Spinal cord (tissue), 10 donors: ENCODE results near the gene MAD2L2. TPM values are rescaled to one million over a fixed set of nuclear protein-coding genes. Genes with fewer than 3 reads are reported as not detected.

ENCODE experiments used
- DNase-seq, 6 donors: peaks; one replicate each; pipeline versions ENCODE4 v3.0.0 to v3.0.0-alpha.2; 2013 to 2015; ENCODE audit warnings: low spot score in 6 of 6, low read depth in 4 of 6
- H3K27ac ChIP-seq: one replicate; pipeline ENCODE4 v1.5.1; 2013; ENCODE audit warnings: low read depth, low read length, control low read depth
- H3K27me3 ChIP-seq: one replicate; pipeline ENCODE4 v1.6.1; 2013; ENCODE audit warnings: low read length; ENCODE audit not compliant: control insufficient read depth, insufficient read depth
- H3K36me3 ChIP-seq: one replicate; pipeline ENCODE4 v1.6.1; 2013; ENCODE audit warnings: low read length; ENCODE audit not compliant: control insufficient read depth, insufficient read depth
- H3K4me1 ChIP-seq: one replicate; pipeline ENCODE4 v1.6.1; 2013; ENCODE audit warnings: low read length; ENCODE audit not compliant: control insufficient read depth, insufficient read depth
- H3K4me3 ChIP-seq: one replicate; pipeline ENCODE4 v1.5.1; 2013; ENCODE audit warnings: low read depth, low read length, control low read depth
- H3K9me3 ChIP-seq: one replicate; pipeline ENCODE4 v1.6.1; 2013; ENCODE audit warnings: low read length; ENCODE audit not compliant: control insufficient read depth, insufficient read depth
- WGBS: methylation state at CpG from one replicate; pipeline ENCODE4 v1.1.5; 2013; ENCODE audit warnings: missing lambda C conversion rate; ENCODE audit not compliant: insufficient coverage; 5-methylcytosine and 5-hydroxymethylcytosine counted together
- polyA plus RNA-seq, 2 donors: library from polyadenylated mRNA; unstranded; fragments of 120-200 nt; gene quantifications; one replicate each; pipeline ENCODE4 v1.2.1, GENCODE V29; 2013; ENCODE audit not compliant: insufficient read length in 2 of 2
- total RNA-seq, 2 donors: library from RNA; depleted of rRNA in 1 of 2; stranded (reverse); fragments of 120-200 nt in 1 of 2; fragments of >200 nt in 1 of 2; gene quantifications; one replicate each; pipeline versions ENCODE4 v1.2.3 to v1.2.4, GENCODE V29; 2013 to 2014
- donor health status: healthy.

The MAD2L2 gene
- total and polyA plus RNA-seq, 4 donors, result 27.3 to 70.8 (median 62.3) TPM

- no peak for DNase-seq
- 94% methylated on average over 2 of the region's 7 CpGs for WGBS
- Histone ChIP-seq H3K4me1 (peaks cover 14% of the 10 kb centered on the region), H3K4me3 (no peak overlapping the region), H3K27me3 (no peaks in the 10 kb centered on the region), H3K27ac (no peak overlapping the region), H3K36me3 (no peaks in the 10 kb centered on the region), H3K9me3 (no peaks in the 10 kb centered on the region)
These were observed 52.2 kb downstream of the MAD2L2 start for GRCh38 chr1:11628767-11629166.

- H3K9me3 ChIP-seq, result no peaks in the 10 kb centered on the region
- no peaks in the 10 kb centered on the region for H3K27me3 ChIP-seq
- DNase-seq, result peak in 2 of 6 donors; percentile 31 to 96
- H3K4me3 ChIP-seq, result no peak overlapping the region
- no peak overlapping the region for H3K27ac ChIP-seq
- H3K4me1 ChIP-seq, result peaks cover 14% of the 10 kb centered on the region
- no CpG with 5 or more reads among the region's 3 CpGs for WGBS
- H3K36me3 ChIP-seq, result no peaks in the 10 kb centered on the region
These were observed 54.4 kb downstream of the MAD2L2 start for GRCh38 chr1:11626551-11626950.

Other genes starting within 250 kb of the MAD2L2 start
- gene DISP3, start 202.0 kb downstream of the MAD2L2 start, total RNA-seq, result 1 to 10 TPM; 7.4 to 8.3 TPM
- 10 to 100 TPM; 28.5 to 29.3 TPM for gene DISP3, start 202.0 kb downstream of the MAD2L2 start, polyA plus RNA-seq
- gene FBXO2, start 26.7 kb downstream of the MAD2L2 start, total RNA-seq, result 10 to 100 TPM; 19.3 to 19.4 TPM
- 10 to 100 TPM; 44.0 to 45.0 TPM for gene FBXO2, start 26.7 kb downstream of the MAD2L2 start, polyA plus RNA-seq
- 10 to 100 TPM; 33.3 to 43.4 TPM for gene FBXO44, start 26.3 kb downstream of the MAD2L2 start, total RNA-seq
- gene FBXO44, start 26.3 kb downstream of the MAD2L2 start, polyA plus RNA-seq, result 100 to 1,000 TPM; 116 to 136 TPM
- gene FBXO6, start 16.9 kb downstream of the MAD2L2 start, total RNA-seq, result 10 to 100 TPM in 1 of 2 donors, 1 to 10 TPM in 1; 5.9 to 12.4 TPM
- gene FBXO6, start 16.9 kb downstream of the MAD2L2 start, polyA plus RNA-seq, result 10 to 100 TPM; 11.6 to 14.6 TPM
- 1 to 10 TPM; 5.8 to 6.3 TPM for gene DRAXIN, start 10.6 kb upstream of the MAD2L2 start, total RNA-seq
- 10 to 100 TPM; 11.4 to 18.3 TPM for gene DRAXIN, start 10.6 kb upstream of the MAD2L2 start, polyA plus RNA-seq
- gene AGTRAP, start 55.0 kb upstream of the MAD2L2 start, total RNA-seq, result 10 to 100 TPM; 11.8 to 45.1 TPM
- gene AGTRAP, start 55.0 kb upstream of the MAD2L2 start, polyA plus RNA-seq, result 10 to 100 TPM; 19.3 to 24.1 TPM
- gene C1orf167, start 81.0 kb upstream of the MAD2L2 start, total RNA-seq, result 1 to 10 TPM in 1 of 2 donors, under 1 TPM in 1; 0.30 to 4.7 TPM
- gene C1orf167, start 81.0 kb upstream of the MAD2L2 start, polyA plus RNA-seq, result under 1 TPM in 1 of 2 donors, not detected in 1; 0.23 TPM
- gene MTHFR, start 124.8 kb upstream of the MAD2L2 start, total RNA-seq, result 10 to 100 TPM; 25.8 to 49.1 TPM
- 10 to 100 TPM; 20.9 to 36.2 TPM for gene MTHFR, start 124.8 kb upstream of the MAD2L2 start, polyA plus RNA-seq
- 10 to 100 TPM; 16.5 to 17.1 TPM for gene CLCN6, start 125.0 kb upstream of the MAD2L2 start, total RNA-seq
- gene CLCN6, start 125.0 kb upstream of the MAD2L2 start, polyA plus RNA-seq, result 10 to 100 TPM; 36.8 to 49.3 TPM
- gene NPPA, start 166.6 kb upstream of the MAD2L2 start, total RNA-seq, result under 1 TPM; 0.61 to 0.99 TPM
- gene NPPA, start 166.6 kb upstream of the MAD2L2 start, polyA plus RNA-seq, result 1 to 10 TPM; 4.7 to 5.0 TPM
- gene NPPB, start 177.8 kb upstream of the MAD2L2 start, total RNA-seq, result 1 to 10 TPM in 1 of 2 donors, under 1 TPM in 1; 0.83 to 1.5 TPM
- gene NPPB, start 177.8 kb upstream of the MAD2L2 start, polyA plus RNA-seq, result 1 to 10 TPM; 3.1 to 4.5 TPM
- gene KIAA2013, start 245.3 kb upstream of the MAD2L2 start, total RNA-seq, result 10 to 100 TPM; 18.0 to 33.8 TPM
- 10 to 100 TPM; 35.3 to 35.4 TPM for gene KIAA2013, start 245.3 kb upstream of the MAD2L2 start, polyA plus RNA-seq